ENCODE data around the gene SELENOO.

Gene SELENOO

GRCh38 chr22:50185375-50186087 lies 15.3 kb upstream of the SELENOO start, which contains the start of gene TRABD:
TRABD (plus strand) TSS chr22:50185913; CDS start chr22:50193061, 7,148 bp downstream.
- peak; percentile 96 for DNase-seq

GRCh38 chr22:50186181-50186714 lies 14.6 kb upstream of the SELENOO start:
- DNase-seq: peak; percentile 30

GRCh38 chr22:50186761-50187523 lies 13.9 kb upstream of the SELENOO start:
- peak; percentile 46 for DNase-seq

- no peak for DNase-seq
These were observed 12.5 kb upstream of the SELENOO start for GRCh38 chr22:50188356-50188755.

- no peak for DNase-seq
These were observed 11.5 kb upstream of the SELENOO start for GRCh38 chr22:50189184-50189848.

GRCh38 chr22:50189849-50190181 lies 11.0 kb upstream of the SELENOO start:
- DNase-seq: no peak

- DNase-seq: peak; percentile 96
These were observed 10.4 kb upstream of the SELENOO start for GRCh38 chr22:50190182-50190940.

- DNase-seq: peak; percentile 93
These were observed 9.7 kb upstream of the SELENOO start for GRCh38 chr22:50190941-50191741.

GRCh38 chr22:50192436-50193204 lies 8.2 kb upstream of the SELENOO start:
- DNase-seq: peak; percentile 79

- DNase-seq: no peak
These were observed 7.2 kb upstream of the SELENOO start for GRCh38 chr22:50193621-50194020.

GRCh38 chr22:50194037-50194805 lies 6.6 kb upstream of the SELENOO start:
- no peak for DNase-seq

GRCh38 chr22:50196256-50196655 lies 4.6 kb upstream of the SELENOO start:
- no peak for DNase-seq

GRCh38 chr22:50197000-50197800 lies 3.6 kb upstream of the SELENOO start:
- no peak for DNase-seq

GRCh38 chr22:50197856-50198623 lies 2.8 kb upstream of the SELENOO start:
- no peak for DNase-seq

GRCh38 chr22:50198624-50199017 lies 2.2 kb upstream of the SELENOO start:
- DNase-seq: no peak

- no peak for DNase-seq
These were observed 1.5 kb upstream of the SELENOO start for GRCh38 chr22:50199251-50199721.

GRCh38 chr22:50199829-50200460 lies 866 bp upstream of the SELENOO start:
- peak; percentile 44 for DNase-seq

All from hematopoietic multipotent progenitor cell treated with erythropoietin and hydrocortisone succinate and interleukin-3 and kit ligand, for 4 days (in vitro differentiated cells).